HepG2 (cell line): Measurements from ENCODE around the gene TMEM59. TPM values are rescaled to one million over a fixed set of nuclear protein-coding genes. Genes with fewer than 3 reads are reported as not detected.
A peak's percentile ranks its signal among the peaks of the same experiment; 100 is the strongest.

Experiments
- ATAC-seq: fragments of 200-7000 bp; cut with Tn5 transposase; 3 replicates; pipeline ENCODE4 v1.9.1; 2020; ENCODE audit warnings: mild to moderate bottlenecking, moderate library complexity
- BruUV-seq: library from RNA; stranded (reverse); fragments of 400-500 nt; replicated peaks from 2 replicates; lab custom pipeline; 2021; lab: Mats Ljungman, UMichigan
- CTCF ChIA-PET: fragments of 300-600 bp; formaldehyde crosslinking; extraction: SDS; loops from one replicate; lab custom pipeline; 2021; ENCODE audit warnings: low total read pairs, inconsistent platforms, low intra/inter-chr PET ratio; lab: Yijun Ruan, JAX
- POLR2A ChIA-PET: fragments of 350-600 bp; sonication (Branson Sonifier 250); formaldehyde crosslinking; loops from one replicate; lab custom pipeline; 2020; ENCODE audit warnings: antibody characterized with exemption, inconsistent platforms; lab: Yijun Ruan, JAX
- DNase-seq: peaks from one replicate; pipeline ENCODE4 v3.0.0-alpha.2; 2015; ENCODE audit warnings: low spot score
- FAIRE-seq: peaks from 3 replicates; lab custom pipeline; 2011; peaks lifted over from hg19 to GRCh38; lab: Jason Lieb, UNC
- H2AFZ ChIP-seq: one replicate; pipeline ENCODE4 v1.6.1; 2011; ENCODE audit warnings: low read length, inconsistent platforms
- H3K27ac ChIP-seq: fragments of 300-600 bp; 3 replicates; pipeline ENCODE4 v1.8.0; 2011; ENCODE audit warnings: mixed run types, mild to moderate bottlenecking, mixed read lengths, low read length, inconsistent platforms; ENCODE audit not compliant: insufficient read depth; ENCODE audit errors: extremely low read length
- H3K27me3 ChIP-seq, 2 experiments: fragments of 200-600 bp in 1 of 2; 2 replicates in 1 of 2; 3 replicates in 1 of 2; pipeline versions ENCODE4 v1.6.0 to v1.8.0; 2011; ENCODE audit warnings: low read length in 2 of 2, mild to moderate bottlenecking in 2 of 2, moderate library complexity in 2 of 2, inconsistent platforms in 1 of 2; ENCODE audit not compliant: insufficient read depth in 2 of 2, control insufficient read depth in 1 of 2
- H3K36me3 ChIP-seq, 2 experiments: fragments of 200-600 bp in 1 of 2; replicated peaks in 1 of 2; 2 replicates in 1 of 2; 3 replicates in 1 of 2; pipeline versions ENCODE4 v1.5.1 to v1.8.0; 2011; ENCODE audit warnings: low read length in 2 of 2, inconsistent platforms in 1 of 2; ENCODE audit not compliant: insufficient read depth in 2 of 2, control insufficient read depth in 1 of 2
- H3K4me1 ChIP-seq: 2 replicates; pipeline ENCODE4 v1.5.1; 2012; ENCODE audit warnings: low read length, inconsistent platforms; ENCODE audit not compliant: insufficient read depth
- H3K4me2 ChIP-seq: 2 replicates; pipeline ENCODE4 v1.6.0; 2011; ENCODE audit warnings: low read depth, low read length, inconsistent platforms
- H3K4me3 ChIP-seq, 3 experiments: fragments of 200-600 bp in 1 of 3; sonication (generic), shearing (Covaris generic) in 1 of 3; replicated peaks in 1 of 3; 2 replicates each; pipeline ENCODE4 v1.5.1; 2011 to 2016; ENCODE audit warnings: low read length in 3 of 3, inconsistent platforms in 2 of 3, low read depth in 2 of 3, mild to moderate bottlenecking in 2 of 3, control low read depth in 1 of 3, mixed read lengths in 1 of 3; ENCODE audit not compliant: insufficient read depth in 1 of 3
- H3K79me2 ChIP-seq: one replicate; pipeline ENCODE4 v1.6.1; 2011; ENCODE audit warnings: low read length, inconsistent platforms; ENCODE audit not compliant: insufficient read depth
- H3K9ac ChIP-seq: 2 replicates; pipeline ENCODE4 v1.6.0; 2011; ENCODE audit warnings: mild to moderate bottlenecking, low read depth, low read length, inconsistent platforms; ENCODE audit not compliant: insufficient read depth
- H3K9me3 ChIP-seq: 2 replicates; pipeline ENCODE4 v1.5.1; 2012; ENCODE audit warnings: mild to moderate bottlenecking, low read length
- H4K20me1 ChIP-seq: 2 replicates; pipeline ENCODE4 v1.6.0; 2011; ENCODE audit warnings: inconsistent platforms, mild to moderate bottlenecking, low read length, moderate library complexity; ENCODE audit not compliant: insufficient read depth
- E2F5 ChIP-seq: sonication (generic); formaldehyde crosslinking; conservative IDR thresholded peaks from 2 replicates; pipeline ENCODE4 v1.4.0; 2020; ENCODE audit warnings: missing genetic modification reagents
- FOXA1 ChIP-seq, 2 experiments: fragments of 450-650 bp in 1 of 2; sonication (generic) in 1 of 2; formaldehyde crosslinking in 1 of 2; IDR thresholded peaks; 2 replicates each; pipeline versions ENCODE4 v1.4.0 to v1.6.1; 2016 to 2020; ENCODE audit warnings: missing genetic modification reagents in 1 of 2
- RBAK ChIP-seq: sonication (generic); formaldehyde crosslinking; IDR thresholded peaks from 2 replicates; pipeline ENCODE4 v1.5.1; 2020; ENCODE audit warnings: mild to moderate bottlenecking, missing genetic modification reagents
- REL ChIP-seq: sonication (generic); formaldehyde crosslinking; conservative IDR thresholded peaks from 2 replicates; pipeline ENCODE4 v1.8.0; 2022; ENCODE audit warnings: mild to moderate bottlenecking, missing genetic modification reagents, moderate library complexity
- RORA ChIP-seq: sonication (generic); formaldehyde crosslinking; IDR thresholded peaks from 2 replicates; pipeline ENCODE4 v1.5.0; 2020; ENCODE audit warnings: mild to moderate bottlenecking, missing genetic modification reagents, moderate library complexity
- STAG1 ChIP-seq: sonication (generic); formaldehyde crosslinking; IDR thresholded peaks from 2 replicates; pipeline ENCODE4 v1.4.0; 2020; ENCODE audit warnings: missing genetic modification reagents
- ZIK1 ChIP-seq: sonication (generic); formaldehyde crosslinking; IDR thresholded peaks from 2 replicates; pipeline ENCODE4 v1.5.0; 2020; ENCODE audit warnings: mild to moderate bottlenecking, low read depth, missing genetic modification reagents, borderline replicate concordance
- ZNF510 ChIP-seq: sonication (generic); formaldehyde crosslinking; IDR thresholded peaks from 2 replicates; pipeline ENCODE4 v1.4.0; 2020; ENCODE audit warnings: low read depth, mild to moderate bottlenecking, missing genetic modification reagents
- ZNF652 ChIP-seq: IDR thresholded peaks from 2 replicates; pipeline ENCODE4 v1.6.1; 2016; ENCODE audit warnings: low read depth, borderline replicate concordance
- ZNF670 ChIP-seq: sonication (generic); formaldehyde crosslinking; IDR thresholded peaks from 2 replicates; pipeline ENCODE4 v1.8.0; 2022; ENCODE audit warnings: mild to moderate bottlenecking, missing genetic modification reagents, borderline replicate concordance
- ZNF878 ChIP-seq: sonication (generic); formaldehyde crosslinking; IDR thresholded peaks from 2 replicates; pipeline ENCODE4 v1.8.1; 2023; ENCODE audit warnings: mild to moderate bottlenecking, missing genetic modification reagents, moderate library complexity
- WGBS: methylation state at CpG from one replicate; pipeline ENCODE4 v1.1.6; 2017; ENCODE audit warnings: low lambda C conversion rate; 5-methylcytosine and 5-hydroxymethylcytosine counted together
- in situ Hi-C: cut with HindIII; loops from 2 replicates; pipeline ENCODE4 v1.10.0; 2017; ENCODE audit warnings: low pct_unique_long_range_greater_than_20kb; ENCODE audit not compliant: extremely low pct_ligation_motif_present
- intact Hi-C: fragments of 100-400 bp; cut with micrococcal nuclease; formaldehyde crosslinking; loops from one replicate; pipeline ENCODE4 v1.10.0; 2022; ENCODE audit not compliant: unreplicated experiment
- polyA plus RNA-seq, 8 experiments: library from polyadenylated mRNA; depleted of rRNA in 3 of 8; stranded (reverse) in 7 of 8; unstranded in 1 of 8; fragments of >200 nt; fragmentation: Illumina TruSeq in 4 of 8; extraction: Trizol in 4 of 8; gene quantifications; 2 replicates each; pipeline versions ENCODE4 v1.2.1 to v1.2.3, GENCODE V29; 2011 to 2016; ENCODE audit warnings: low read depth in 4 of 8, missing spikeins in 1 of 8, mixed read lengths in 1 of 8; ENCODE audit not compliant: insufficient read depth in 1 of 8
- total RNA-seq, 5 experiments: library from RNA; depleted of rRNA; stranded (reverse); fragments of >200 nt; fragmentation: Illumina TruSeq; extraction: Trizol; gene quantifications; 2 replicates each; pipeline ENCODE4 v1.2.3, GENCODE V29; 2016; ENCODE audit warnings: low read depth in 1 of 5
- TF ChIP-seq, protein P1 (sequence below), 2 experiments: sonication (generic) in 1 of 2; formaldehyde crosslinking in 1 of 2; IDR thresholded peaks; 2 replicates each; pipeline versions ENCODE4 v1.4.0 to v1.6.1; 2018 to 2020; ENCODE audit warnings: missing genetic modification reagents in 2 of 2, borderline replicate concordance in 1 of 2, low read depth in 1 of 2, mild to moderate bottlenecking in 1 of 2, missing biosample characterization in 1 of 2

Gene TMEM59
- total and polyA plus RNA-seq, 2 of the 13 experiments (the other 11 are each of a cell fraction or from before 2014, with no cell fraction given), result 147 to 363 TPM

- Histone ChIP-seq H3K9me3 (no peaks in the 10 kb centered on the region), H3K9ac (peak overlapping the region; percentile 81), H4K20me1 (no peaks in the 10 kb centered on the region; the same call in 1 of the 2 replicates), H3K4me2 (peak overlapping the region; percentile 75), H3K36me3 (no peaks in the 10 kb centered on the region; a peak in 1 of 5 replicates), H3K4me3 (peak overlapping the region; percentile 68 to 98 (median 91)), H3K4me1 (peaks cover 22% of the 10 kb centered on the region), H2AFZ (peak overlapping the region; percentile 42), H3K79me2 (peaks cover 38% of the 10 kb centered on the region), H3K27me3 (no peaks in the 10 kb centered on the region; a peak in 1 of 5 replicates), H3K27ac (peak overlapping the region; percentile 80)
- FAIRE-seq (no peak), ATAC-seq (peak; percentile 2), DNase-seq (no peak)
- in situ Hi-C loops (no loop called here), intact Hi-C loops (loop anchor here (1.0 to 2.0 kb wide), 4 partner anchors 17 to 61 kb away; no protein-coding TSS in a partner anchor)
- ChIA-PET POLR2A (interaction anchor here (1.0 to 4.6 kb wide), 6 partner anchors 22 to 61 kb away, joined by 3 to 42 read pairs (median 12); partner anchors contain the start of gene LDLRAD1), CTCF (no interaction called here)
- TF ChIP-seq, protein P1, sequence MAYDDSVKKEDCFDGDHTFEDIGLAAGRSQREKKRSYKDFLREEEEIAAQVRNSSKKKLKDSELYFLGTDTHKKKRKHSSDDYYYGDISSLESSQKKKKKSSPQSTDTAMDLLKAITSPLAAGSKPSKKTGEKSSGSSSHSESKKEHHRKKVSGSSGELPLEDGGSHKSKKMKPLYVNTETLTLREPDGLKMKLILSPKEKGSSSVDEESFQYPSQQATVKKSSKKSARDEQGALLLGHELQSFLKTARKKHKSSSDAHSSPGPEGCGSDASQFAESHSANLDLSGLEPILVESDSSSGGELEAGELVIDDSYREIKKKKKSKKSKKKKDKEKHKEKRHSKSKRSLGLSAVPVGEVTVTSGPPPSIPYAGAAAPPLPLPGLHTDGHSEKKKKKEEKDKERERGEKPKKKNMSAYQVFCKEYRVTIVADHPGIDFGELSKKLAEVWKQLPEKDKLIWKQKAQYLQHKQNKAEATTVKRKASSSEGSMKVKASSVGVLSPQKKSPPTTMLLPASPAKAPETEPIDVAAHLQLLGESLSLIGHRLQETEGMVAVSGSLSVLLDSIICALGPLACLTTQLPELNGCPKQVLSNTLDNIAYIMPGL (CRISPR knock-in tag; IDR thresholded peaks at IDR 0.05; ENCODE audit: borderline replicate concordance in 1 of 2, low read depth in 1 of 2), result 0 out of 4 replicates have a peak, but pooled peaks of 1 of the 2 experiments have one; percentile 2
- TF ChIP-seq RBAK (CRISPR knock-in tag) (0 out of 2 replicates have a peak, but pooled peaks have one; percentile 20), ZNF878 (CRISPR knock-in tag) (peak; percentile 15; the same call in 1 of the 2 replicates), STAG1 (CRISPR knock-in tag) (0 out of 2 replicates have a peak, but pooled peaks have one; percentile 2), ZNF510 (0 out of 2 replicates have a peak, but pooled peaks have one; percentile 41), E2F5 (CRISPR knock-in tag) (no peak), REL (CRISPR knock-in tag) (no peak), ZNF670 (CRISPR knock-in tag) (peak; percentile 14; the same call in 1 of the 2 replicates), ZNF652 (CRISPR knock-in tag) (peak; percentile 43; the same call in 1 of the 2 replicates), FOXA1 (IDR thresholded peaks at IDR 0.05) (no peak), FOXA1 (CRISPR knock-in tag; IDR thresholded peaks at IDR 0.05) (no peak), ZIK1 (no peak), RORA (CRISPR knock-in tag) (0 out of 2 replicates have a peak, but pooled peaks have one; percentile 39)
- BruUV-seq, result no TSS peak
- WGBS, result 2% methylated on average over 9 of the region's 21 CpGs
Observed at GRCh38 chr1:54053745-54054437, 887 bp upstream of the TMEM59 start.
